H1 (cell line): ENCODE measurements around the gene GNAI2. TPM values are rescaled to one million over a fixed set of nuclear protein-coding genes. Genes with fewer than 3 reads are reported as not detected.

ENCODE experiments used
- CREB1 ChIP-seq: IDR thresholded peaks from 2 replicates; pipeline ENCODE4 v1.6.1; 2012; ENCODE audit warnings: inconsistent platforms
- HDAC6 ChIP-seq: IDR thresholded peaks from one replicate; pipeline ENCODE4 v1.7.1; 2012; ENCODE audit warnings: low read depth, mild to moderate bottlenecking, inconsistent platforms, low read length, moderate library complexity
- JUN ChIP-seq: IDR thresholded peaks from 2 replicates; pipeline ENCODE4 v1.6.1; 2011; ENCODE audit warnings: low read depth, mild to moderate bottlenecking, improper control_type of control experiment, low read length
- POLR2AphosphoS5 ChIP-seq: IDR thresholded peaks from 2 replicates; pipeline ENCODE4 v1.6.1; 2011; ENCODE audit warnings: low read depth, low read length
- RAD21 ChIP-seq, 2 experiments: IDR thresholded peaks in 1 of 2; conservative IDR thresholded peaks in 1 of 2; 2 replicates each; pipeline ENCODE4 v1.6.1; 2011; ENCODE audit warnings: low read depth in 2 of 2, low read length in 2 of 2, improper control_type of control experiment in 1 of 2, inconsistent platforms in 1 of 2, mild to moderate bottlenecking in 1 of 2, moderate library complexity in 1 of 2
- SIN3A ChIP-seq, 2 experiments: IDR thresholded peaks in 1 of 2; conservative IDR thresholded peaks in 1 of 2; 2 replicates each; pipeline ENCODE4 v1.6.1; 2011 to 2012; ENCODE audit warnings: low read length in 2 of 2, improper control_type of control experiment in 1 of 2, low read depth in 1 of 2, mild to moderate bottlenecking in 1 of 2
- SUZ12 ChIP-seq: fragments of 200-600 bp; sonication (generic); IDR thresholded peaks from 2 replicates; pipeline ENCODE4 v1.6.1; 2012; ENCODE audit warnings: mild to moderate bottlenecking, inconsistent platforms, low read length, moderate library complexity, mixed read lengths
- TEAD4 ChIP-seq: IDR thresholded peaks from 2 replicates; pipeline ENCODE4 v1.6.1; 2012; ENCODE audit warnings: low read depth, low read length, inconsistent platforms, mixed read lengths
- polyA plus RNA-seq, 7 experiments: library from polyadenylated mRNA; depleted of rRNA in 3 of 7; stranded (reverse) in 5 of 7; unstranded in 2 of 7; fragments of >200 nt in 5 of 7; fragments of 200-250 nt in 2 of 7; gene quantifications; 1 replicate in 5 of 7; 2 replicates in 1 of 7; 4 replicates in 1 of 7; pipeline versions ENCODE4 v1.2.1 to v1.2.3, GENCODE V29; 2011 to 2013; ENCODE audit warnings: missing spikeins in 2 of 7, mixed read lengths in 2 of 7
- total RNA-seq: library from RNA; stranded (reverse); fragmentation: NEBNext Ultra II Directional; extraction: Animal tissue kit (Norgen Biotek cat#: 25700); gene quantifications from 2 replicates; pipeline ENCODE4 v1.2.1, GENCODE V29; 2021

The GNAI2 gene
- total and polyA plus RNA-seq, 2 of the 8 experiments (the other 6 are each of a cell fraction or from before 2014, with no cell fraction given): 168 to 539 TPM

DNA sequence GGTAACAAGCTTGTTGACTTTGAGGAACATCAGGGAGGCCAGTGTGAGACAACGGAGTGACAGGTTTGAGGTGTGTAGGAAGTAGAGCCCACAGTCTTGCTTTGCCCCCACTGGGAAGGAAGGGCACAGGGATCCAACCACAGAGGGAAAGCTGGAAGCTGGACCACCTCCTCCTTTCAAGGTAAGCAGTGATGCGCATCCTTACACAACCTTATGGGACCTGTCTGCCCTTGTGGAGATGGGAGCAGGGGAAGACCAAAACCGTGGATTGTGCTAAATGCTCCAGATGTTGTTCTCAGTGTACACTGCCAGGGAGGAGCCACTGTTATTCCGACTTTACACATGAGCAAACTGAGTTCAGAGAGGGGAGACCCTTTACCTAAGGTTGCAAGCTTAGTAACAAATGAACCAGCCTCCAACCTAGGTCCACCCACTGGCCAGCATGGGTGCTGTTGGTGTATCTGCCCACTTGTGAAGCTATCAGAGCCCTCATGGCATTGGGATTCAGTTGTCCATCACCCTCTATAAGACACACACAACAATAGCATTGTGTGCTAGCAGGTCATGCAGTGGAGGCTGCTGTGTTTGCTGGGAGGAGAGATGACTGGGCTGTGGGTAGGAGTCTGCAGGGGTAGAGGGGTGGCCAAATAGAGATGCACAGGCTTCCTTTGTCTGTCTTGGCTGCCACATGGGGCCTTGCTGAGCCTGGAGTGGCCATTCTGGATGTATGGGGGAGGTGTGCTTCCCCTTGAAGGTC is 42.3 kb downstream of the GNAI2 start (continued):
- no peak for TF ChIP-seq TEAD4
- no peak for TF ChIP-seq SIN3A (conservative IDR thresholded peaks at IDR 0.05 in 1 of 2, IDR thresholded peaks at IDR 0.05 in 1 of 2; ENCODE audit: low read depth in 1 of 2, low read length in 2 of 2)
- no peak for TF ChIP-seq HDAC6
- TF ChIP-seq CREB1: no peak
- TF ChIP-seq RAD21 (IDR thresholded peaks at IDR 0.05 in 1 of 2, conservative IDR thresholded peaks at IDR 0.05 in 1 of 2; ENCODE audit: low read depth in 2 of 2, low read length in 2 of 2): no peak
- TF ChIP-seq SUZ12: no peak
- TF ChIP-seq POLR2AphosphoS5: no peak
- TF ChIP-seq JUN: no peak
- TF ChIP-seq, all 59 proteins: peak for 0
